MCF 10A (cell line): ENCODE results near the gene CFAP77. TPM values are rescaled to one million over a fixed set of nuclear protein-coding genes. Genes with fewer than 3 reads are reported as not detected.

ENCODE experiments used
- BruUV-seq: library from RNA; stranded (reverse); fragments of 400-500 nt; replicated peaks from 2 replicates; lab custom pipeline; 2021; lab: Mats Ljungman, UMichigan
- CTCF ChIA-PET: fragments of 300-600 bp; sonication (Branson Sonifier 250); formaldehyde crosslinking; extraction: SDS; loops from one replicate; lab custom pipeline; 2021; ENCODE audit warnings: antibody characterized with exemption, inconsistent platforms; lab: Yijun Ruan, JAX
- POLR2A ChIA-PET: fragments of 300-600, 350-650 bp; sonication (Branson Sonifier 250); formaldehyde crosslinking; extraction: SDS; loops from one replicate; lab custom pipeline; 2020; ENCODE audit warnings: antibody characterized with exemption, inconsistent platforms; lab: Yijun Ruan, JAX
- DNase-seq: peaks from one replicate; pipeline ENCODE4 v3.0.0-alpha.2; 2018; ENCODE audit not compliant: unreplicated experiment
- H3K27ac Mint-ChIP-seq: one replicate; pipeline ENCODE4 v1.8.0; 2022; ENCODE audit warnings: mild to moderate bottlenecking, low read depth, mixed read lengths; ENCODE audit not compliant: unreplicated experiment
- H3K27me3 Mint-ChIP-seq: one replicate; pipeline ENCODE4 v1.8.0; 2022; ENCODE audit warnings: mixed read lengths; ENCODE audit not compliant: insufficient read depth, unreplicated experiment
- H3K36me3 Mint-ChIP-seq: one replicate; pipeline ENCODE4 v1.8.0; 2022; ENCODE audit warnings: mild to moderate bottlenecking, moderate library complexity, mixed read lengths; ENCODE audit not compliant: insufficient read depth, unreplicated experiment
- H3K4me1 Mint-ChIP-seq: one replicate; pipeline ENCODE4 v1.8.0; 2022; ENCODE audit warnings: mixed read lengths; ENCODE audit not compliant: insufficient read depth, unreplicated experiment
- H3K4me3 Mint-ChIP-seq: one replicate; pipeline ENCODE4 v1.8.0; 2022; ENCODE audit warnings: mild to moderate bottlenecking, moderate library complexity, mixed read lengths; ENCODE audit not compliant: unreplicated experiment
- H3K9me3 Mint-ChIP-seq: one replicate; pipeline ENCODE4 v1.8.0; 2022; ENCODE audit warnings: mixed read lengths; ENCODE audit not compliant: unreplicated experiment
- CTCF ChIP-seq: fragments of 200-600 bp; IDR thresholded peaks from one replicate; pipeline ENCODE4 v1.8.0; 2022; ENCODE audit warnings: antibody characterized with exemption, mild to moderate bottlenecking; ENCODE audit not compliant: unreplicated experiment
- intact Hi-C: fragments of 100-400 bp; cut with micrococcal nuclease; formaldehyde crosslinking; loops from 2 replicates; pipeline ENCODE4 v1.14.1; 2022
- total RNA-seq: library from RNA; stranded (reverse); gene quantifications from 2 replicates; pipeline ENCODE4 v1.2.3, GENCODE V29; 2022

Gene CFAP77
- total RNA-seq, 1 experiment from 2014 or later = not detected

- BruUV-seq = no TSS peak
- Mint-ChIP-seq H3K4me1 (no peaks in the 10 kb centered on the region), H3K9me3 (no peaks in the 10 kb centered on the region), H3K27ac (no peak overlapping the region), H3K27me3 (peaks cover 85% of the 10 kb centered on the region), H3K4me3 (no peak overlapping the region), H3K36me3 (no peaks in the 10 kb centered on the region)
- DNase-seq = no peak
- ChIA-PET POLR2A (no interaction called here), CTCF (interaction anchor here (0.6 to 1.4 kb wide), 3 partner anchors 12 to 420 kb away, joined by 3 to 4 read pairs (median 3); no protein-coding TSS in a partner anchor)
- intact Hi-C loops = no loop called here
- TF ChIP-seq CTCF = no peak
Observed at GRCh38 chr9:132423503-132423902, 13.5 kb downstream of the CFAP77 start.

- POLR2A ChIA-PET = no interaction called here
Observed at GRCh38 chr9:132424857-132425674, 15.1 kb downstream of the CFAP77 start.

GRCh38 chr9:132425675-132426062 is 15.7 kb downstream of the CFAP77 start:
- Mint-ChIP-seq H3K27ac (no peak overlapping the region), H3K4me1 (no peaks in the 10 kb centered on the region), H3K4me3 (no peak overlapping the region), H3K9me3 (no peaks in the 10 kb centered on the region), H3K36me3 (no peaks in the 10 kb centered on the region), H3K27me3 (peaks cover 83% of the 10 kb centered on the region)
- CTCF ChIA-PET = interaction anchor here (1.0 kb wide), 1 partner anchor 226 kb away, joined by 3 read pairs; no protein-coding TSS in a partner anchor
- intact Hi-C loops = no loop called here
- POLR2A ChIA-PET = no interaction called here
- DNase-seq = no peak
- BruUV-seq = no TSS peak
- no peak for TF ChIP-seq CTCF

More at GRCh38 chr9:132424857-132425674, 15.1 kb downstream of the CFAP77 start:
- TF ChIP-seq CTCF = no peak
- no peaks in the 10 kb centered on the region for H3K4me1 Mint-ChIP-seq
- H3K36me3 Mint-ChIP-seq = no peaks in the 10 kb centered on the region
- no peak overlapping the region for H3K4me3 Mint-ChIP-seq
- H3K27ac Mint-ChIP-seq = no peak overlapping the region
- DNase-seq = no peak
- peaks cover 77% of the 10 kb centered on the region for H3K27me3 Mint-ChIP-seq
- no peaks in the 10 kb centered on the region for H3K9me3 Mint-ChIP-seq
- CTCF ChIA-PET = interaction anchor here (1.0 kb wide), 1 partner anchor 226 kb away, joined by 3 read pairs; no protein-coding TSS in a partner anchor
- no TSS peak for BruUV-seq
- intact Hi-C loops = no loop called here

GRCh38 chr9:132426639-132427414 is 16.8 kb downstream of the CFAP77 start:
- Mint-ChIP-seq H3K27ac (no peak overlapping the region), H3K36me3 (no peaks in the 10 kb centered on the region), H3K9me3 (no peaks in the 10 kb centered on the region), H3K27me3 (peaks cover 85% of the 10 kb centered on the region), H3K4me1 (no peaks in the 10 kb centered on the region), H3K4me3 (no peak overlapping the region)
- POLR2A ChIA-PET = interaction anchor here (0.6 kb wide), 1 partner anchor 184 kb away, joined by 3 read pairs; no protein-coding TSS in a partner anchor
- CTCF ChIA-PET = interaction anchor here (0.6 kb wide), 1 partner anchor 476 kb away, joined by 3 read pairs; no protein-coding TSS in a partner anchor
- no TSS peak for BruUV-seq
- intact Hi-C loops = no loop called here
- TF ChIP-seq CTCF = no peak
- no peak for DNase-seq
